Smooth muscle cell (in vitro differentiated cells): ENCODE data around the gene LAMB2. TPM values are rescaled to one million over a fixed set of nuclear protein-coding genes. Genes with fewer than 3 reads are reported as not detected.

Experiments
- DNase-seq: peaks from one replicate; lab custom pipeline; 2025; ENCODE audit not compliant: unreplicated experiment; lab: John Stamatoyannopoulos, UW
- H2AFZ ChIP-seq: fragments of 200-600 bp; sonication (generic); 2 replicates; pipeline ENCODE4 v1.6.0; 2016; ENCODE audit warnings: antibody characterized with exemption, low read depth, mild to moderate bottlenecking
- H3F3A ChIP-seq: fragments of 200-600 bp; sonication (generic); 2 replicates; pipeline ENCODE4 v1.6.0; 2017; ENCODE audit warnings: antibody characterized with exemption, low read depth
- H3K27ac ChIP-seq: fragments of 200-600 bp; sonication (generic); 2 replicates; pipeline ENCODE4 v1.5.1; 2016; ENCODE audit warnings: low read depth, mild to moderate bottlenecking
- H3K27me3 ChIP-seq: fragments of 200-600 bp; sonication (generic); 2 replicates; pipeline ENCODE4 v1.6.1; 2016; ENCODE audit warnings: low read depth, mild to moderate bottlenecking
- H3K36me3 ChIP-seq: fragments of 200-600 bp; sonication (generic); 2 replicates; pipeline ENCODE4 v1.5.1; 2016; ENCODE audit warnings: low read depth
- H3K4me1 ChIP-seq: fragments of 200-600 bp; sonication (generic); 2 replicates; pipeline ENCODE4 v1.5.1; 2016; ENCODE audit warnings: low read depth
- H3K4me2 ChIP-seq: fragments of 200-600 bp; sonication (generic); 2 replicates; pipeline ENCODE4 v1.6.0; 2016; ENCODE audit warnings: mild to moderate bottlenecking
- H3K4me3 ChIP-seq: fragments of 200-600 bp; sonication (generic); 2 replicates; pipeline ENCODE4 v1.5.1; 2016; ENCODE audit warnings: mild to moderate bottlenecking
- H3K79me2 ChIP-seq: fragments of 200-600 bp; sonication (generic); 2 replicates; pipeline ENCODE4 v1.6.0; 2016; ENCODE audit warnings: low read depth, mild to moderate bottlenecking
- H3K9ac ChIP-seq: fragments of 200-600 bp; sonication (generic); 2 replicates; pipeline ENCODE4 v1.6.0; 2016; ENCODE audit warnings: low read depth
- H3K9me3 ChIP-seq: fragments of 200-600 bp; sonication (generic); replicated peaks from 2 replicates; pipeline ENCODE4 v1.5.1; 2016; ENCODE audit warnings: low read depth
- H4K20me1 ChIP-seq: fragments of 200-600 bp; sonication (generic); 2 replicates; pipeline ENCODE4 v1.6.0; 2016; ENCODE audit warnings: low read depth
- WGBS: methylation state at CpG from one replicate; pipeline ENCODE4 v1.1.7; 2016; ENCODE audit warnings: low lambda C conversion rate; 5-methylcytosine and 5-hydroxymethylcytosine counted together
- polyA plus RNA-seq: library from polyadenylated mRNA; unstranded; fragments of >200 nt; fragmentation: Nextera tagmentation; extraction: Ambion mirVana; gene quantifications from 2 replicates; pipeline ENCODE4 v1.2.1, GENCODE V29; 2016
- total RNA-seq: library from RNA; depleted of rRNA; stranded (reverse); fragments of >200 nt; gene quantifications from 2 replicates; pipeline ENCODE4 v1.2.3, GENCODE V29; 2014
- TF ChIP-seq, protein P1 (sequence below): fragments of 200-600 bp; sonication (generic); IDR thresholded peaks from 2 replicates; pipeline ENCODE4 v1.5.1; 2017; ENCODE audit warnings: borderline replicate concordance, mild to moderate bottlenecking, antibody characterized with exemption; ENCODE audit not compliant: insufficient read depth, poor library complexity, severe bottlenecking

LAMB2 gene
- total RNA-seq (354 and 503 TPM in 2 replicates), polyA plus RNA-seq (456 and 471 TPM in 2 replicates)

DNA sequence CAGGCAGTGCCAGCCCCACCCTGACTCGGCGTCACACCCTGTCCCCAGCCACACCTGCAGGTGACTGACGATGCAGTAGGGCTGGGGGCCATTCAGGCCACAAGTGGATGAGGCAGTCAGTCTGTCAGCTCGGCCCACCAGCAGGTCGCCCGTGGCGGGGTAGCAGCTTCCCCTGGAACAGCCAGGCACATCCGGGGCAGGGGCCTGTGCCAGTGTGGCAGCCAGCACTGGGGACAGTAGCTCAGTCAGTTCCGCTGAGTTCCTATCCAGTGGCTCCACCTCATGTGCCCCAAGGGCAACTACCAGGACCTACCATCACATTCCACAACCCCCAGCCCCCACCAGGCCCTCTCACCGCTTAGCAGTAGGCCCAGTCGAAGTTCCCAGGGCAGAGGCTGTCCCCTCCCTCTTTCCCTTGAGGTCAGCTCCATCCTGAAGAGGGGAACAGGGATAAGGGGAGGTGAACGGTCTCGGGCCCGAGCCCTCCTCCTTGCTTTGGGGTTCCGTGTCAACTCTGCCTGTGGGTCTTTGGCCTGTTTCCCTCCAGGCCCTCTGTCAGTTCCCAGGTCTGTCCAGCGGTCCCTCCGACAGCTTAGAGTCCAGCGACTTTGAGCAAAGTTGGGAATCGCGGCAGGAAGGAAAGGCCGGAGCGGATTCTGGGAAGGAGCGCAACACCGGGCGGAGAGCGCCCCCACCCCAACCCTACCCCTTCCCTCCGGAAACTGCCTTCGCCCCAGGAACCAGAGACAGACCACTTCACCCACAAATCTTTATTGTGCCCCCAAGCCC is at the start of gene LAMB2:
LAMB2 (minus strand) TSS at position 614 of the 789 bp plus-strand sequence; CDS start at position 431, 183 bp downstream.
- TF ChIP-seq, protein P1, sequence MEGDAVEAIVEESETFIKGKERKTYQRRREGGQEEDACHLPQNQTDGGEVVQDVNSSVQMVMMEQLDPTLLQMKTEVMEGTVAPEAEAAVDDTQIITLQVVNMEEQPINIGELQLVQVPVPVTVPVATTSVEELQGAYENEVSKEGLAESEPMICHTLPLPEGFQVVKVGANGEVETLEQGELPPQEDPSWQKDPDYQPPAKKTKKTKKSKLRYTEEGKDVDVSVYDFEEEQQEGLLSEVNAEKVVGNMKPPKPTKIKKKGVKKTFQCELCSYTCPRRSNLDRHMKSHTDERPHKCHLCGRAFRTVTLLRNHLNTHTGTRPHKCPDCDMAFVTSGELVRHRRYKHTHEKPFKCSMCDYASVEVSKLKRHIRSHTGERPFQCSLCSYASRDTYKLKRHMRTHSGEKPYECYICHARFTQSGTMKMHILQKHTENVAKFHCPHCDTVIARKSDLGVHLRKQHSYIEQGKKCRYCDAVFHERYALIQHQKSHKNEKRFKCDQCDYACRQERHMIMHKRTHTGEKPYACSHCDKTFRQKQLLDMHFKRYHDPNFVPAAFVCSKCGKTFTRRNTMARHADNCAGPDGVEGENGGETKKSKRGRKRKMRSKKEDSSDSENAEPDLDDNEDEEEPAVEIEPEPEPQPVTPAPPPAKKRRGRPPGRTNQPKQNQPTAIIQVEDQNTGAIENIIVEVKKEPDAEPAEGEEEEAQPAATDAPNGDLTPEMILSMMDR, result peak; percentile 7
- DNase-seq, result peak; percentile 57
- no peaks in the 10 kb centered on the region for H3K9me3 ChIP-seq
- H3F3A ChIP-seq, result no peaks in the 10 kb centered on the region
- H3K9ac ChIP-seq, result peak within 1 kb of the TSS; percentile 74
- no peaks in the 10 kb centered on the region for H3K36me3 ChIP-seq
- peaks cover 14% of the 10 kb centered on the region for H3K4me1 ChIP-seq
- peak within 1 kb of the TSS; percentile 97 for H2AFZ ChIP-seq
- no peaks in the 10 kb centered on the region for H3K27me3 ChIP-seq
- peak within 1 kb of the TSS; percentile 75 for H3K27ac ChIP-seq
- peaks cover 4% of the 10 kb centered on the region for H4K20me1 ChIP-seq
- peak within 1 kb of the TSS; percentile 97 for H3K4me2 ChIP-seq
- H3K79me2 ChIP-seq, result peaks cover 37% of the 10 kb centered on the region
- 3% methylated on average over 27 of the region's 28 CpGs for WGBS
- H3K4me3 ChIP-seq, result peak within 1 kb of the TSS; percentile 86

DNA sequence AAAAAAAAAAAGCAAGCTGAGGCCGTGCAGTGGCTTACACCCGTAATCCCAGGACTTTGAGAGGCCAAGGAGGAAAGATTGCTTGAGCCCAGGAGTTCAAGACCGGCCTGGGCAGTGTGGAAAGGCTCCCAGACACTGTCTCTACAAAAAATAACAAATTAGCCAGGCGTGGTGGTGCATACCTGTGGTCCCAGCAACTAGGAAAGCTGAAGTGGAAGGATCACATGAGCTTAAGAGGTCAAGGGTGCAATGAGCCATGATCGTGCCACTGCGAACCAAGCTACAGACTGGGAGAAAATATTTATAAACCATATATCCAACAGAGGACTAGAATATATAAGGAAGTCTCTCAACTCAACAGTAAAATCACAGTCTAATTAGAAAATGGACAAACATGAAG is 48.5 kb upstream of the LAMB2 start:
- H3K4me3 ChIP-seq, result no peak overlapping the region
- no peak overlapping the region for H3K9ac ChIP-seq
- TF ChIP-seq, protein P1, result no peak
- WGBS, result 76% methylated on average over 6 of the region's 6 CpGs
- no peaks in the 10 kb centered on the region for H3F3A ChIP-seq
- H3K79me2 ChIP-seq, result no peaks in the 10 kb centered on the region
- no peaks in the 10 kb centered on the region for H3K27me3 ChIP-seq
- no peaks in the 10 kb centered on the region for H3K4me1 ChIP-seq
- no peak overlapping the region for H3K27ac ChIP-seq
- no peaks in the 10 kb centered on the region for H4K20me1 ChIP-seq
- no peak overlapping the region for H2AFZ ChIP-seq
- DNase-seq, result no peak
- H3K36me3 ChIP-seq, result no peaks in the 10 kb centered on the region
- H3K9me3 ChIP-seq, result no peaks in the 10 kb centered on the region
- H3K4me2 ChIP-seq, result no peak overlapping the region

DNA sequence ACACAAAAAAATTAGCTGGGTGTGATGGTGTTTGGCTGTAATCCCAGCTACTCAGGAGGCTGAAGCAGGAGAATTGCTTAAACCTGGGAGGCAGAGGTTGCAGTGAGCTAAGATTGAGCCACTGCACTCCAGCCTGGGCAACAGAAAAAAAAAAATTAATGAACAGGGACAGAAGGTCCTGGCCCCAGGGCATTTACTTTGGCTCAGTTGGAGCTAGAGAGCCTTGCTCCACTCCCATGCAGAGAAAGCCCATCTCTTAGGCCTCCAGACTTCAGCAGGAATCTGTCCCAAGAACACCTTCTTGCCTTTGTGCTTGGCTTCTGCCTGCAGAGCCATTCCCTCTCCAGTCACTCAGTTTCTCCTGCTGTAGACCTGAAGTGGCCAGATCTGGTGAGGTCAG is 47.3 kb upstream of the LAMB2 start:
- Histone ChIP-seq H3K36me3 (no peaks in the 10 kb centered on the region), H3F3A (no peaks in the 10 kb centered on the region), H3K9ac (no peak overlapping the region), H2AFZ (no peak overlapping the region), H3K9me3 (no peaks in the 10 kb centered on the region), H3K4me2 (no peak overlapping the region), H3K27ac (no peak overlapping the region), H3K4me1 (no peaks in the 10 kb centered on the region), H4K20me1 (no peaks in the 10 kb centered on the region), H3K79me2 (no peaks in the 10 kb centered on the region), H3K4me3 (no peak overlapping the region), H3K27me3 (no peaks in the 10 kb centered on the region)
- DNase-seq, result no peak
- TF ChIP-seq, protein P1, result no peak

DNA sequence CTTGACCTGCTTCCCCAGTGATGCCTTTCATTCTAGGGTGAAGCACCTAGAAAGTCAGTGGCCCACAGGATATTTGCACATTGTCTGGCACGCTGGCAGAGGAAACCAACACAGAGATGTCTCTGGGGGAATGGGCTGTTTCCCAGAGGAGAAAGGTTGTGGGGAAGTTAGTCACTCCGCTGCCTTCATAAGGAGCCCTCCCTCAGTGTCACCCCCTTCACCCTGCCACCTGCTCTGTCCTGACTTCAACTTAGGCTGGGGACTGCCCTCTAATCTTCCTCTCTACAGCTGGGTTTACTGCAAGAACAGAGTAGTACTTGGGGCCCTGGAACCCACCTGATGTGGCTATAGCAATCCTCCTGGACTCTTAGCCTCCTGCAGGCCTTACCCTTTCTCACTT is 44.2 kb upstream of the LAMB2 start:
- TF ChIP-seq, protein P1, result no peak
- Histone ChIP-seq H3K79me2 (peaks cover 13% of the 10 kb centered on the region), H2AFZ (no peak overlapping the region), H3F3A (no peaks in the 10 kb centered on the region), H3K9ac (no peak overlapping the region), H3K4me2 (no peak overlapping the region), H3K27ac (no peak overlapping the region), H3K9me3 (no peaks in the 10 kb centered on the region), H3K4me1 (peaks cover 28% of the 10 kb centered on the region), H3K36me3 (no peaks in the 10 kb centered on the region), H3K4me3 (no peak overlapping the region), H3K27me3 (no peaks in the 10 kb centered on the region), H4K20me1 (no peaks in the 10 kb centered on the region)
- DNase-seq, result no peak
- 90% methylated on average over 2 of the region's 2 CpGs for WGBS
